HepG2 (cell line): ENCODE data around the gene ARID1A. TPM values are rescaled to one million over a fixed set of nuclear protein-coding genes. Genes with fewer than 3 reads are reported as not detected.
A peak's percentile ranks its signal among the peaks of the same experiment; 100 is the strongest.

ENCODE experiments used
- GTF3A ChIP-seq: sonication (generic); formaldehyde crosslinking; conservative IDR thresholded peaks from 2 replicates; pipeline ENCODE4 v1.4.0; 2020; ENCODE audit warnings: mild to moderate bottlenecking, missing genetic modification reagents
- IRF2 ChIP-seq: IDR thresholded peaks from 2 replicates; pipeline ENCODE4 v1.6.1; 2018; ENCODE audit warnings: missing genetic modification reagents, missing compliant biosample characterization
- KLF6 ChIP-seq: IDR thresholded peaks from 2 replicates; pipeline ENCODE4 v1.8.0; 2016; ENCODE audit warnings: missing biosample characterization, missing genetic modification reagents
- RAD21 ChIP-seq: fragments of 450-650 bp; formaldehyde crosslinking; IDR thresholded peaks from 2 replicates; pipeline ENCODE4 v1.5.0; 2020; ENCODE audit warnings: mild to moderate bottlenecking
- SIX1 ChIP-seq: sonication (generic); formaldehyde crosslinking; IDR thresholded peaks from 2 replicates; pipeline ENCODE4 v1.4.0; 2020; ENCODE audit warnings: missing genetic modification reagents, borderline replicate concordance
- ZFY ChIP-seq: sonication (generic); formaldehyde crosslinking; IDR thresholded peaks from 2 replicates; pipeline ENCODE4 v1.4.0; 2020; ENCODE audit warnings: missing genetic modification reagents
- ZNF605 ChIP-seq: sonication (generic); formaldehyde crosslinking; IDR thresholded peaks from 2 replicates; pipeline ENCODE4 v1.8.0; 2022; ENCODE audit warnings: mild to moderate bottlenecking, missing genetic modification reagents
- ZNF780A ChIP-seq: sonication (generic); formaldehyde crosslinking; IDR thresholded peaks from 2 replicates; pipeline ENCODE4 v1.8.0; 2022; ENCODE audit warnings: mild to moderate bottlenecking, missing genetic modification reagents, moderate library complexity
- polyA plus RNA-seq, 8 experiments: library from polyadenylated mRNA; depleted of rRNA in 3 of 8; stranded (reverse) in 7 of 8; unstranded in 1 of 8; fragments of >200 nt; fragmentation: Illumina TruSeq in 4 of 8; extraction: Trizol in 4 of 8; gene quantifications; 2 replicates each; pipeline versions ENCODE4 v1.2.1 to v1.2.3, GENCODE V29; 2011 to 2016; ENCODE audit warnings: low read depth in 4 of 8, missing spikeins in 1 of 8, mixed read lengths in 1 of 8; ENCODE audit not compliant: insufficient read depth in 1 of 8
- total RNA-seq, 5 experiments: library from RNA; depleted of rRNA; stranded (reverse); fragments of >200 nt; fragmentation: Illumina TruSeq; extraction: Trizol; gene quantifications; 2 replicates each; pipeline ENCODE4 v1.2.3, GENCODE V29; 2016; ENCODE audit warnings: low read depth in 1 of 5
- TF ChIP-seq, protein P1 (sequence below): sonication (generic); formaldehyde crosslinking; IDR thresholded peaks from 2 replicates; pipeline ENCODE4 v1.4.0; 2020; ENCODE audit warnings: mild to moderate bottlenecking, missing genetic modification reagents, borderline replicate concordance
- TF ChIP-seq, protein P2 (sequence below): sonication (generic); formaldehyde crosslinking; IDR thresholded peaks from 2 replicates; pipeline ENCODE4 v1.5.0; 2020; ENCODE audit warnings: mild to moderate bottlenecking, missing genetic modification reagents, borderline replicate concordance
- TF ChIP-seq, protein P3 (sequence below): sonication (generic); formaldehyde crosslinking; IDR thresholded peaks from 2 replicates; pipeline ENCODE4 v1.8.1; 2023; ENCODE audit warnings: mild to moderate bottlenecking, missing genetic modification reagents
- TF ChIP-seq, protein P4 (sequence below): sonication (generic); formaldehyde crosslinking; conservative IDR thresholded peaks from 2 replicates; pipeline ENCODE4 v1.8.0; 2022; ENCODE audit warnings: mild to moderate bottlenecking, moderate library complexity, missing genetic modification reagents

The ARID1A gene
- total and polyA plus RNA-seq, 2 of the 13 experiments (the other 11 are each of a cell fraction or from before 2014, with no cell fraction given), result 11.9 to 15.9 TPM

DNA sequence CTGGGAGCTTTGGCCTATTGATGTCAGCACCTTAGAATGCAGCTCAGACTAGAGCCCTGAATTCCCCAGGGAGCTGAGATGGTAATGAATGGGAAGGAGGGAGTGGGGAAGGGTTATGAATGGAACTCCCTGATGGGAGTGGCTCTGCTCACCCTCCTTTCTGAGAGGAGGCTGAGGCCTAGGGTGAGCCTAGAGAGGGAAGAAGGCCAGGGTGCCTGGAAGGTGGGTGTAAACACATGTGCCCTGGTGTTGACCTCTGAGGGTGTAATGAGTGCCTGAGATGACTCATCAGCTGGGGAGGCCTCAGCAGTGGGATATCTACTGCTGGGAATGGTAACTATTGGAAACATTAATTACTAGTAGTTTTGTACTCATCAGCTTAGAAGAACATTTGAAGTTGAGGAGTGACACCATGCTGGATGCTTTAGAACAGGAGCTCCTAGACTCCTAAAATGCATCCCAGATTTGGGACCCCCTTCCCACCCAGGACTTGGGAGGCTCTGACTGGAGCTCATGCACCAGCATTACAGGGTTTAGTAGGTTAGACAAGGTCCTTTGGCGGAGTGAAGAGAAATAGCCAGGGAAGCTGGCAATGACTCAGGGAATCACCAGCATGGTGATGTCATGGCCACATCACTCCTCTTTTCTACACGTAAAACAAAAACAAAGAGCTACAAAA lies 76.0 kb downstream of the ARID1A start (continued):
- TF ChIP-seq KLF6 (no peak), SIX1 (CRISPR knock-in tag) (no peak), RAD21 (CRISPR knock-in tag) (no peak), GTF3A (CRISPR knock-in tag) (no peak), ZNF605 (CRISPR knock-in tag) (no peak), ZFY (no peak), IRF2 (CRISPR knock-in tag) (peak; percentile 47; the same call in 1 of the 2 replicates), ZNF780A (CRISPR knock-in tag) (no peak)
- TF ChIP-seq, protein P1, sequence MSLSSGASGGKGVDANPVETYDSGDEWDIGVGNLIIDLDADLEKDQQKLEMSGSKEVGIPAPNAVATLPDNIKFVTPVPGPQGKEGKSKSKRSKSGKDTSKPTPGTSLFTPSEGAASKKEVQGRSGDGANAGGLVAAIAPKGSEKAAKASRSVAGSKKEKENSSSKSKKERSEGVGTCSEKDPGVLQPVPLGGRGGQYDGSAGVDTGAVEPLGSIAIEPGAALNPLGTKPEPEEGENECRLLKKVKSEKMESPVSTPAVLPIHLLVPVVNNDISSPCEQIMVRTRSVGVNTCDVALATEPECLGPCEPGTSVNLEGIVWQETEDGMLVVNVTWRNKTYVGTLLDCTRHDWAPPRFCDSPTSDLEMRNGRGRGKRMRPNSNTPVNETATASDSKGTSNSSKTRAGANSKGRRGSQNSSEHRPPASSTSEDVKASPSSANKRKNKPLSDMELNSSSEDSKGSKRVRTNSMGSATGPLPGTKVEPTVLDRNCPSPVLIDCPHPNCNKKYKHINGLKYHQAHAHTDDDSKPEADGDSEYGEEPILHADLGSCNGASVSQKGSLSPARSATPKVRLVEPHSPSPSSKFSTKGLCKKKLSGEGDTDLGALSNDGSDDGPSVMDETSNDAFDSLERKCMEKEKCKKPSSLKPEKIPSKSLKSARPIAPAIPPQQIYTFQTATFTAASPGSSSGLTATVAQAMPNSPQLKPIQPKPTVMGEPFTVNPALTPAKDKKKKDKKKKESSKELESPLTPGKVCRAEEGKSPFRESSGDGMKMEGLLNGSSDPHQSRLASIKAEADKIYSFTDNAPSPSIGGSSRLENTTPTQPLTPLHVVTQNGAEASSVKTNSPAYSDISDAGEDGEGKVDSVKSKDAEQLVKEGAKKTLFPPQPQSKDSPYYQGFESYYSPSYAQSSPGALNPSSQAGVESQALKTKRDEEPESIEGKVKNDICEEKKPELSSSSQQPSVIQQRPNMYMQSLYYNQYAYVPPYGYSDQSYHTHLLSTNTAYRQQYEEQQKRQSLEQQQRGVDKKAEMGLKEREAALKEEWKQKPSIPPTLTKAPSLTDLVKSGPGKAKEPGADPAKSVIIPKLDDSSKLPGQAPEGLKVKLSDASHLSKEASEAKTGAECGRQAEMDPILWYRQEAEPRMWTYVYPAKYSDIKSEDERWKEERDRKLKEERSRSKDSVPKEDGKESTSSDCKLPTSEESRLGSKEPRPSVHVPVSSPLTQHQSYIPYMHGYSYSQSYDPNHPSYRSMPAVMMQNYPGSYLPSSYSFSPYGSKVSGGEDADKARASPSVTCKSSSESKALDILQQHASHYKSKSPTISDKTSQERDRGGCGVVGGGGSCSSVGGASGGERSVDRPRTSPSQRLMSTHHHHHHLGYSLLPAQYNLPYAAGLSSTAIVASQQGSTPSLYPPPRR, result no peak
- TF ChIP-seq, protein P2, sequence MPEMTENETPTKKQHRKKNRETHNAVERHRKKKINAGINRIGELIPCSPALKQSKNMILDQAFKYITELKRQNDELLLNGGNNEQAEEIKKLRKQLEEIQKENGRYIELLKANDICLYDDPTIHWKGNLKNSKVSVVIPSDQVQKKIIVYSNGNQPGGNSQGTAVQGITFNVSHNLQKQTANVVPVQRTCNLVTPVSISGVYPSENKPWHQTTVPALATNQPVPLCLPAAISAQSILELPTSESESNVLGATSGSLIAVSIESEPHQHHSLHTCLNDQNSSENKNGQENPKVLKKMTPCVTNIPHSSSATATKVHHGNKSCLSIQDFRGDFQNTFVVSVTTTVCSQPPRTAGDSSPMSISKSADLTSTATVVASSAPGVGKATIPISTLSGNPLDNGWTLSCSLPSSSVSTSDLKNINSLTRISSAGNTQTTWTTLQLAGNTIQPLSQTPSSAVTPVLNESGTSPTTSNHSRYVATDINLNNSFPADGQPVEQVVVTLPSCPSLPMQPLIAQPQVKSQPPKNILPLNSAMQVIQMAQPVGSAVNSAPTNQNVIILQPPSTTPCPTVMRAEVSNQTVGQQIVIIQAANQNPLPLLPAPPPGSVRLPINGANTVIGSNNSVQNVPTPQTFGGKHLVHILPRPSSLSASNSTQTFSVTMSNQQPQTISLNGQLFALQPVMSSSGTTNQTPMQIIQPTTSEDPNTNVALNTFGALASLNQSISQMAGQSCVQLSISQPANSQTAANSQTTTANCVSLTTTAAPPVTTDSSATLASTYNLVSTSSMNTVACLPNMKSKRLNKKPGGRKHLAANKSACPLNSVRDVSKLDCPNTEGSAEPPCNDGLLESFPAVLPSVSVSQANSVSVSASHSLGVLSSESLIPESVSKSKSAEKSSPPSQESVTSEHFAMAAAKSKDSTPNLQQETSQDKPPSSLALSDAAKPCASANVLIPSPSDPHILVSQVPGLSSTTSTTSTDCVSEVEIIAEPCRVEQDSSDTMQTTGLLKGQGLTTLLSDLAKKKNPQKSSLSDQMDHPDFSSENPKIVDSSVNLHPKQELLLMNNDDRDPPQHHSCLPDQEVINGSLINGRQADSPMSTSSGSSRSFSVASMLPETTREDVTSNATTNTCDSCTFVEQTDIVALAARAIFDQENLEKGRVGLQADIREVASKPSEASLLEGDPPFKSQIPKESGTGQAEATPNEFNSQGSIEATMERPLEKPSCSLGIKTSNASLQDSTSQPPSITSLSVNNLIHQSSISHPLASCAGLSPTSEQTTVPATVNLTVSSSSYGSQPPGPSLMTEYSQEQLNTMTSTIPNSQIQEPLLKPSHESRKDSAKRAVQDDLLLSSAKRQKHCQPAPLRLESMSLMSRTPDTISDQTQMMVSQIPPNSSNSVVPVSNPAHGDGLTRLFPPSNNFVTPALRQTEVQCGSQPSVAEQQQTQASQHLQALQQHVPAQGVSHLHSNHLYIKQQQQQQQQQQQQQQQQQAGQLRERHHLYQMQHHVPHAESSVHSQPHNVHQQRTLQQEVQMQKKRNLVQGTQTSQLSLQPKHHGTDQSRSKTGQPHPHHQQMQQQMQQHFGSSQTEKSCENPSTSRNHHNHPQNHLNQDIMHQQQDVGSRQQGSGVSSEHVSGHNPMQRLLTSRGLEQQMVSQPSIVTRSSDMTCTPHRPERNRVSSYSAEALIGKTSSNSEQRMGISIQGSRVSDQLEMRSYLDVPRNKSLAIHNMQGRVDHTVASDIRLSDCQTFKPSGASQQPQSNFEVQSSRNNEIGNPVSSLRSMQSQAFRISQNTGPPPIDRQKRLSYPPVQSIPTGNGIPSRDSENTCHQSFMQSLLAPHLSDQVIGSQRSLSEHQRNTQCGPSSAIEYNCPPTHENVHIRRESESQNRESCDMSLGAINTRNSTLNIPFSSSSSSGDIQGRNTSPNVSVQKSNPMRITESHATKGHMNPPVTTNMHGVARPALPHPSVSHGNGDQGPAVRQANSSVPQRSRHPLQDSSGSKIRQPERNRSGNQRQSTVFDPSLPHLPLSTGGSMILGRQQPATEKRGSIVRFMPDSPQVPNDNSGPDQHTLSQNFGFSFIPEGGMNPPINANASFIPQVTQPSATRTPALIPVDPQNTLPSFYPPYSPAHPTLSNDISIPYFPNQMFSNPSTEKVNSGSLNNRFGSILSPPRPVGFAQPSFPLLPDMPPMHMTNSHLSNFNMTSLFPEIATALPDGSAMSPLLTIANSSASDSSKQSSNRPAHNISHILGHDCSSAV (CRISPR knock-in tag), result no peak
- TF ChIP-seq, protein P3, sequence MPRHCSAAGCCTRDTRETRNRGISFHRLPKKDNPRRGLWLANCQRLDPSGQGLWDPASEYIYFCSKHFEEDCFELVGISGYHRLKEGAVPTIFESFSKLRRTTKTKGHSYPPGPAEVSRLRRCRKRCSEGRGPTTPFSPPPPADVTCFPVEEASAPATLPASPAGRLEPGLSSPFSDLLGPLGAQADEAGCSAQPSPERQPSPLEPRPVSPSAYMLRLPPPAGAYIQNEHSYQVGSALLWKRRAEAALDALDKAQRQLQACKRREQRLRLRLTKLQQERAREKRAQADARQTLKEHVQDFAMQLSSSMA (CRISPR knock-in tag), result no peak
- TF ChIP-seq, protein P4, sequence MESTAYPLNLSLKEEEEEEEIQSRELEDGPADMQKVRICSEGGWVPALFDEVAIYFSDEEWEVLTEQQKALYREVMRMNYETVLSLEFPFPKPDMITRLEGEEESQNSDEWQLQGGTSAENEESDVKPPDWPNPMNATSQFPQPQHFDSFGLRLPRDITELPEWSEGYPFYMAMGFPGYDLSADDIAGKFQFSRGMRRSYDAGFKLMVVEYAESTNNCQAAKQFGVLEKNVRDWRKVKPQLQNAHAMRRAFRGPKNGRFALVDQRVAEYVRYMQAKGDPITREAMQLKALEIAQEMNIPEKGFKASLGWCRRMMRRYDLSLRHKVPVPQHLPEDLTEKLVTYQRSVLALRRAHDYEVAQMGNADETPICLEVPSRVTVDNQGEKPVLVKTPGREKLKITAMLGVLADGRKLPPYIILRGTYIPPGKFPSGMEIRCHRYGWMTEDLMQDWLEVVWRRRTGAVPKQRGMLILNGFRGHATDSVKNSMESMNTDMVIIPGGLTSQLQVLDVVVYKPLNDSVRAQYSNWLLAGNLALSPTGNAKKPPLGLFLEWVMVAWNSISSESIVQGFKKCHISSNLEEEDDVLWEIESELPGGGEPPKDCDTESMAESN (CRISPR knock-in tag), result no peak
